SU-DHL-6 (cell line): ENCODE data around the gene SGPP1.

Source experiments
- H2AFZ ChIP-seq: fragments of 200-600 bp; sonication (generic); 2 replicates; pipeline ENCODE4 v1.6.1; 2014; ENCODE audit warnings: low read depth, mild to moderate bottlenecking, moderate library complexity, mixed read lengths, antibody characterized with exemption, low read length; ENCODE audit not compliant: severe bottlenecking
- H3F3A ChIP-seq: fragments of 200-600 bp; shearing (Covaris generic); 2 replicates; pipeline ENCODE4 v1.6.0; 2016; ENCODE audit warnings: antibody characterized with exemption, mild to moderate bottlenecking; ENCODE audit not compliant: insufficient read depth
- H3K27ac ChIP-seq: fragments of 200-600 bp; sonication (generic); 2 replicates; pipeline ENCODE4 v1.5.1; 2016; ENCODE audit warnings: low read depth, mild to moderate bottlenecking, low read length, moderate library complexity, mixed read lengths
- H3K27me3 ChIP-seq: fragments of 200-600 bp; sonication (generic), shearing (Covaris generic); 2 replicates; pipeline ENCODE4 v1.6.0; 2014; ENCODE audit warnings: mild to moderate bottlenecking, low read length
- H3K36me3 ChIP-seq: fragments of 200-600 bp; sonication (generic); 2 replicates; pipeline ENCODE4 v1.6.1; 2014; ENCODE audit warnings: mild to moderate bottlenecking, low read length, mixed read lengths
- H3K4me2 ChIP-seq: fragments of 300-600, 200-600 bp; shearing (Covaris generic), sonication (generic); 2 replicates; pipeline ENCODE4 v1.6.0; 2014; ENCODE audit warnings: low read length, low read depth, mild to moderate bottlenecking; ENCODE audit not compliant: poor library complexity, severe bottlenecking
- H3K4me3 ChIP-seq: fragments of 200-600 bp; sonication (generic); 2 replicates; pipeline ENCODE4 v1.5.1; 2014; ENCODE audit warnings: antibody characterized with exemption, low read length, mild to moderate bottlenecking, mixed read lengths; ENCODE audit not compliant: insufficient read depth, poor library complexity, severe bottlenecking
- H3K79me2 ChIP-seq: fragments of 200-600 bp; sonication (generic); 2 replicates; pipeline ENCODE4 v1.6.1; 2014; ENCODE audit warnings: mild to moderate bottlenecking, low read length, moderate library complexity; ENCODE audit not compliant: insufficient read depth
- H3K9ac ChIP-seq: fragments of 200-600 bp; sonication (generic); 2 replicates; pipeline ENCODE4 v1.7.0; 2014; ENCODE audit warnings: mild to moderate bottlenecking, low read length
- H3K9me2 ChIP-seq: fragments of 200-600 bp; sonication (generic); replicated peaks from 2 replicates; pipeline ENCODE4 v1.6.1; 2014; ENCODE audit warnings: low read length; ENCODE audit not compliant: insufficient read depth
- H3K9me3 ChIP-seq: fragments of 200-600 bp; sonication (generic); 2 replicates; pipeline ENCODE4 v1.6.1; 2014; ENCODE audit warnings: low read length, mixed read lengths; ENCODE audit not compliant: insufficient read depth
- H4K20me1 ChIP-seq: fragments of 200-600 bp; sonication (generic); 2 replicates; pipeline ENCODE4 v1.6.1; 2014; ENCODE audit warnings: low read depth, mild to moderate bottlenecking, antibody characterized with exemption, low read length, moderate library complexity, mixed read lengths
- CTCF ChIP-seq: fragments of 200-600 bp; sonication (generic); IDR thresholded peaks from one replicate; pipeline ENCODE4 v1.5.1; 2017; ENCODE audit warnings: antibody characterized with exemption, mild to moderate bottlenecking, low read length, moderate library complexity; ENCODE audit not compliant: insufficient read depth, poor library complexity, severe bottlenecking
- EZH2phosphoT487 ChIP-seq: fragments of 200-600 bp; sonication (generic), shearing (Covaris generic); conservative IDR thresholded peaks from 2 replicates; pipeline ENCODE4 v1.6.1; 2018; ENCODE audit warnings: mild to moderate bottlenecking, antibody characterized with exemption, low read length, moderate library complexity, mixed read lengths

Gene SGPP1

GRCh38 chr14:63727231-63727735, 582 bp downstream of the SGPP1 start:
- peak overlapping the region; percentile 77 for H3K4me3 ChIP-seq
- peak overlapping the region; percentile 88 for H3K27ac ChIP-seq
- H3F3A ChIP-seq: peaks cover 32% of the 10 kb centered on the region

GRCh38 chr14:63726499-63726898, 1.4 kb downstream of the SGPP1 start:
- H2AFZ ChIP-seq: no peak overlapping the region
- peak overlapping the region; percentile 86 for H3K9ac ChIP-seq
- no peaks in the 10 kb centered on the region for H4K20me1 ChIP-seq
- no peak for TF ChIP-seq CTCF
- no peak for TF ChIP-seq EZH2phosphoT487
- peak overlapping the region; percentile 88 for H3K27ac ChIP-seq
- H3K9me2 ChIP-seq: no peaks in the 10 kb centered on the region
- H3K36me3 ChIP-seq: peaks cover 5% of the 10 kb centered on the region; the same call in 1 of the 2 replicates
- H3K4me3 ChIP-seq: peak overlapping the region; percentile 77
- peaks cover 39% of the 10 kb centered on the region for H3F3A ChIP-seq
- peak overlapping the region; percentile 88 for H3K4me2 ChIP-seq
- H3K9me3 ChIP-seq: no peaks in the 10 kb centered on the region
- H3K79me2 ChIP-seq: peaks cover 57% of the 10 kb centered on the region
- H3K27me3 ChIP-seq: no peaks in the 10 kb centered on the region

More at GRCh38 chr14:63727231-63727735, 582 bp downstream of the SGPP1 start:
- Histone ChIP-seq H3K9me2 (no peaks in the 10 kb centered on the region), H3K4me2 (peak overlapping the region; percentile 88), H3K27me3 (no peaks in the 10 kb centered on the region), H3K9ac (peak overlapping the region; percentile 86), H4K20me1 (no peaks in the 10 kb centered on the region), H3K9me3 (no peaks in the 10 kb centered on the region), H2AFZ (no peak overlapping the region), H3K79me2 (peaks cover 49% of the 10 kb centered on the region), H3K36me3 (no peaks in the 10 kb centered on the region; the same call in 1 of the 2 replicates)
- TF ChIP-seq EZH2phosphoT487 (no peak), CTCF (no peak)

- H3K79me2 ChIP-seq: peaks cover 62% of the 10 kb centered on the region
- H3K9me3 ChIP-seq: no peaks in the 10 kb centered on the region
- no peak for TF ChIP-seq CTCF
- TF ChIP-seq EZH2phosphoT487: no peak
- peak overlapping the region; percentile 86 for H3K9ac ChIP-seq
- peaks cover 39% of the 10 kb centered on the region for H3F3A ChIP-seq
- H3K4me2 ChIP-seq: peak overlapping the region; percentile 88
- H2AFZ ChIP-seq: no peak overlapping the region
- H3K27ac ChIP-seq: peak overlapping the region; percentile 88
- peaks cover 9% of the 10 kb centered on the region; the same call in 1 of the 2 replicates for H3K36me3 ChIP-seq
- H3K27me3 ChIP-seq: no peaks in the 10 kb centered on the region
- peak overlapping the region; percentile 77 for H3K4me3 ChIP-seq
- no peaks in the 10 kb centered on the region for H4K20me1 ChIP-seq
- no peaks in the 10 kb centered on the region for H3K9me2 ChIP-seq
Observed at GRCh38 chr14:63725786-63726460, 1.9 kb downstream of the SGPP1 start.
